Astrocyte of the cerebellum (primary cell): Measurements from ENCODE around the gene GHDC.
"Not testable (repeated sequence)": the region's sequence is repeated elsewhere in the genome, so short reads cannot be mapped to it uniquely, and the experiment has no call there.

Source experiments
- DNase-seq: peaks from one replicate; pipeline ENCODE4 v3.0.0-alpha.2; 2011; ENCODE audit warnings: low read depth
- H3K4me3 ChIP-seq: 2 replicates; pipeline ENCODE4 v1.5.1; 2011; ENCODE audit warnings: mild to moderate bottlenecking, low read depth, low read length, moderate library complexity
- in situ Hi-C: cut with HindIII; loops from 2 replicates; pipeline ENCODE4 v1.10.0; 2017; ENCODE audit warnings: low sequenced_read_pairs
- TF ChIP-seq, protein P1 (sequence below): IDR thresholded peaks from 2 replicates; pipeline ENCODE4 v1.5.1; 2012; ENCODE audit warnings: low read length, low read depth, moderate library complexity, mild to moderate bottlenecking; ENCODE audit errors: missing control alignments

Gene GHDC

DNA sequence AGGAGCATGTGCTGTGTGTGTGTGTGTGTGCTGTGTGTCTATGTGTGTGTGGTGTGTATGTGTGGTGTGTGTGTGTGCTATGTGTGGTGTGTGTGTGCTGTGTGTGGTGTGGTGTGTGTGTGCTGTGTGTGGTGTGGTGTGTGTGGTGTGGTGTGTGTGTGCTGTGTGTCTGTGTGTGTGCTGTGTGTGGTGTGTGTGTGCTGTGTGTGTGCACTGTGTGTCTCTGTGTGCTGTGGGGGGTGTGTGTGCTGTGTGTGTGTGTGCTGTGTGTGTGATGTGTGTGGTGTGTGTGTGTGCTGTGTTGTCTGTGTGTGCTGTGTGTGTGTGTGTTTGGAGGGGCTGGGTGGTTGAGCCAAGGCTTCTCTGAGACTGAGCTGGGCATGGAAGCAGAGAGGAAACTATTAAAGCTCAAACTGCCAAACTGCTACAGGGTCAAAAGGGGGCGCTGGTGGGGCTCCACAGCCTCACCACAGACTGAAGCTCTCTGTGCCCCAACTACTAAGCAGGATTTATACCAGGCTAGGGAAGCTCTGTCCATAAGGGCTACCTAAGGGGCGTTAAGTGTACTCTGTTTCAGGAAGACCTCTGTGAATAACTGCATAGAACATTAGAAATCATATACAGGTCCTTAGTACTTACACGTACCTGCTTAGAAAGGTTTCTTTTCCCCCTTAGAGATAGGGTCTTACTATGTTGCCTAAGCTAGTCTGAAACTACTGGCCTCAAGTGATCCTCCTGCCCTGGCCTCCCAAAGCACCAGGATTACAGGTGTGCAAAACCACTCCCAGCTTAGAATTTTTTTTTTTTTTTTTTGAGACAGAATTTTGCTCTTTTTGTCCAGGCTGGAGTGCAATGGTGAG lies 27.8 kb upstream of the GHDC start:
- DNase-seq: no peak
- TF ChIP-seq, protein P1, sequence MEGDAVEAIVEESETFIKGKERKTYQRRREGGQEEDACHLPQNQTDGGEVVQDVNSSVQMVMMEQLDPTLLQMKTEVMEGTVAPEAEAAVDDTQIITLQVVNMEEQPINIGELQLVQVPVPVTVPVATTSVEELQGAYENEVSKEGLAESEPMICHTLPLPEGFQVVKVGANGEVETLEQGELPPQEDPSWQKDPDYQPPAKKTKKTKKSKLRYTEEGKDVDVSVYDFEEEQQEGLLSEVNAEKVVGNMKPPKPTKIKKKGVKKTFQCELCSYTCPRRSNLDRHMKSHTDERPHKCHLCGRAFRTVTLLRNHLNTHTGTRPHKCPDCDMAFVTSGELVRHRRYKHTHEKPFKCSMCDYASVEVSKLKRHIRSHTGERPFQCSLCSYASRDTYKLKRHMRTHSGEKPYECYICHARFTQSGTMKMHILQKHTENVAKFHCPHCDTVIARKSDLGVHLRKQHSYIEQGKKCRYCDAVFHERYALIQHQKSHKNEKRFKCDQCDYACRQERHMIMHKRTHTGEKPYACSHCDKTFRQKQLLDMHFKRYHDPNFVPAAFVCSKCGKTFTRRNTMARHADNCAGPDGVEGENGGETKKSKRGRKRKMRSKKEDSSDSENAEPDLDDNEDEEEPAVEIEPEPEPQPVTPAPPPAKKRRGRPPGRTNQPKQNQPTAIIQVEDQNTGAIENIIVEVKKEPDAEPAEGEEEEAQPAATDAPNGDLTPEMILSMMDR: peak; percentile 80
- H3K4me3 ChIP-seq: no peak overlapping the region
- in situ Hi-C loops: no loop called here

DNA sequence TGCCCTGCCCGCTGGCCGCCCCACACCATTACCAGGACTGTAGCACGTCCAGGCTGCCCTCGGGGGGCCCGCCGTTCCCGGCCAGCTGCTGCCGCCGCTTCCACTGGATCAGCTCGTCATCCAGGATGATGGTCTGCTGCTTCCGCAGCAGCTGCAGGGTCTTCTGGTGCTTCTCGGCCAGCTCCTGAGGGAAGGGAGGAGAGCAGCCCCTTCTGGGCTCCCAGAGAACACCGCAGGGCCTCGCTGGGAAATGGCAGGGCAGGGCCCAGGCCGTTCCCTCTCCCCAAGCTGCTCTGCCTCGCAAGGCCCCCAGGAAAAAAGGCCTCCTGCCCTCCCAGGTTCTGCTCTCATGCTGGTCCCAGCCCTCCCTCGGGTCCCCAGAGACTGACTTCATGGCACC lies 25.0 kb upstream of the GHDC start:
- H3K4me3 ChIP-seq, in situ Hi-C loops, DNase-seq: not testable (repeated sequence)

DNA sequence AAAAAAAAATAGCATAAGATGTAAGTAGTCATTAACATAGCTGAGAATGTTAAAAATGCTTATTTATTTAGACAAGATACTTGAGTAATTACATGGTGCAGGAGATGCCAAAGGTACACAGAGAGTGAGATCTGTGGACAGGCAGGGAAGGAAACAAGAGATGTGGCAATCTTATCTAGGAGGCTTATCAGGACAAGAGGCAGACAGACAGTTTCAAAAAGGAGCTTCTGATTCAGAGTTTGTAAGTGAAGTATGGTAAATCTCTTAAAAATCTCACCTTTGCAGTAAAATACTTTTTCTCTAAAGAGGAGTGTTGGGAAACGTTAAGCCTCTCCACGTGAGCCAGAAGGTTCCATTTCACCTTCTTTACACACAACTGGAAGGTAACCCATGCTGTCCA lies 19.9 kb upstream of the GHDC start:
- H3K4me3 ChIP-seq: no peak overlapping the region
- TF ChIP-seq, protein P1: no peak
- DNase-seq: no peak
- in situ Hi-C loops: no loop called here

DNA sequence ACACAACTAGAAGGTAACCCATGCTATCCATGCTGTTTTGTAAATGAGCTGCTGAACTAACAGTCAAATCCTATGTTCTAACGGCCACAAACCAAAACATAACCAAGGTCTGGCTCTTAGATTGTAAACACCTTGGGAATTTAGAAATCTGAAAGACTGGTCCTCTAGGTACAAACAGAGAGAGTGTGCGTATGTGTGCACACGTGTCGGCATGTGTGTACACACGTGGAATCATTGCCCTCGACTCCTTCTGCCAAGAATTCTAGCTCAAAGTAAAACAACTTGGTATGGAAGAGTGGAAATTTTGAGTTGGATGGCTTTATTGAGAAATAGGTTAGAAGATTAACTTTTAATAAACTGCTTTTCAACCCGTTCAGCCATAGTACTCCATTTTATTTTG lies 18.1 kb upstream of the GHDC start:
- in situ Hi-C loops: no loop called here
- DNase-seq: no peak
- no peak overlapping the region for H3K4me3 ChIP-seq
- TF ChIP-seq, protein P1: no peak

DNA sequence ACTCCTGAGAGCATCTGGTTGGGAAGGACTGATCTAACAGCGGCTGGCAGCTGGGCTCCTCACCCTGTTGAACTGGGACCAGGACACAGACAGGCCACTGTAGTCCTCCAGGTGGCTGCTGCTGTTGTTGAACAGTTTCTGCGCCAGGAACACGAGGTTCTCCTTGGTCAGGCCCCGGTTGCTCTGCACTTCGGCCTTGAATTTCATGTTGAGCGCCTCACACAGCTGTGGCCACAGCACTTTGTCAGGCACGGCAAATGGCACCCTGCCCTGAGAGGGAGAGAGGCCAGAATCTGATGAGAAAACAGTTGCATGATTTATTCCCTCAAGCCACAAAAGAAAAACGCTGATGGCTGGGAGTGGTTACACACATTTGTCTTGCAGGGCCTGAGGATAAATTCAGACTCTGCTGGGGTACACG lies 17.6 kb upstream of the GHDC start:
- H3K4me3 ChIP-seq, in situ Hi-C loops: not testable (repeated sequence)
- DNase-seq: peak; percentile 55

DNA sequence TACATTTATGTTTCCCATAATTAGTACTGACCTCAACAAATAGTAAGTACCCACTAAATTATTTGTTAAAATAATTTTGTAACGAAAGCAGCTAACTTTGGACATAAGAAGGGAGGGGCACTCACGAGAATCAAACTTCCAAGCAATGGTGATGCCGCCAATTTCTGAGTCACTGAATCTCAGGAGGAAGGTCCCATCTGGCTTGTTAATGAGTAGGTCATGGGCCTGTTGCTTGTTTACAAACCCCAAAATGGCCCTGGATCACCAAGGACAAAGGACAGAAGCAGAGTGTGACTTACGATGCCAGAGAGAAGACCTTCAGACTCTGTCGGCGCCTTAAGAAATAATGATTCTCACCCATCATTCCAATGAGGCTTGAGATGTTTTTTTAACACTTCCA lies 15.8 kb upstream of the GHDC start:
- H3K4me3 ChIP-seq: no peak overlapping the region
- TF ChIP-seq, protein P1: no peak
- in situ Hi-C loops: no loop called here
- DNase-seq: no peak

DNA sequence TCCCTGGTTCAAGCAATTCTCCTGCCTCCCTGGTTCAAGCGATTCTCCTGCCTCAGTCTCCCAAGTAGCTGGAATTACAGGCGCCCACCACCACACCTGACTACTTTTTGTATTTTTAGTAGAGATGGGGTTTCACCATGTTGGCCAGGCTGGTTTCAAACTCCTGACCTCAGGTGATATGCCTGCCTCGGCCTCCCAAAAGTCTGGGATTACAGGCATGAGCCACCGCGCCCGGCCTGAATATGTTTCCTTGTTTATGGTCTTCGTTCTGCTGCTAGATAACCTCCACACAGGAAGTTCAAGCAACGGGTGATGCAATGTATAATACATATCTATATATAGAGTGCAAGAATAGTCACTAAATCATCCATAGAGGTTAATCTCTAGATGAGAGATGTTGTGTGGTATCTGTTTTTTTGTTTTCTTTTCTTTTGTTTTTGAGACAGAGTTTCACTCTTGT lies 11.9 kb upstream of the GHDC start:
- in situ Hi-C loops, DNase-seq, H3K4me3 ChIP-seq: not testable (repeated sequence)

DNA sequence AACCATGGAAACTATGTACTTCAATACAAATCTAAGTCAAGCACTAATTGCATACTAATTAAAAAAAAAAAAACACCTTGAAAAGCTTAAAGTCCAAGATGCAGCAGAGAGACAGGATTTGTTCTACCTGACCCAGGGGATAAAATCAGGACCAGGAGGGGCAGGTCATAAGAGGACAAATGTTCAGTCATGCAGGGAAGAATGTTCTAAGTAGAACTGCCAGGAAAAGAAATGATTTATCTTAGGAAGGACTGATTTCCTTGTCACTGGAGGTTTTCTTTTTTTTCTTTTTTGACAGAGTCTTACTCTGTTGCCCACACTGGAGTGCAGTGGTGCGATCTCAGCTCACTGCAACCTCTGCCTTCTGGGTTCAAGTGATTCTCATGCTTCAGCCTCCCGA lies 9.1 kb upstream of the GHDC start:
- no peak for DNase-seq
- no peak overlapping the region for H3K4me3 ChIP-seq
- in situ Hi-C loops: no loop called here
- TF ChIP-seq, protein P1: no peak
